Smooth muscle cell (in vitro differentiated cells): ENCODE data around the gene ZNF280A. TPM values are rescaled to one million over a fixed set of nuclear protein-coding genes. Genes with fewer than 3 reads are reported as not detected.

Experiments used
- DNase-seq: peaks from one replicate; lab custom pipeline; 2025; ENCODE audit not compliant: unreplicated experiment; lab: John Stamatoyannopoulos, UW
- H2AFZ ChIP-seq: fragments of 200-600 bp; sonication (generic); 2 replicates; pipeline ENCODE4 v1.6.0; 2016; ENCODE audit warnings: antibody characterized with exemption, low read depth, mild to moderate bottlenecking
- H3F3A ChIP-seq: fragments of 200-600 bp; sonication (generic); 2 replicates; pipeline ENCODE4 v1.6.0; 2017; ENCODE audit warnings: antibody characterized with exemption, low read depth
- H3K27ac ChIP-seq: fragments of 200-600 bp; sonication (generic); 2 replicates; pipeline ENCODE4 v1.5.1; 2016; ENCODE audit warnings: low read depth, mild to moderate bottlenecking
- H3K27me3 ChIP-seq: fragments of 200-600 bp; sonication (generic); 2 replicates; pipeline ENCODE4 v1.6.1; 2016; ENCODE audit warnings: low read depth, mild to moderate bottlenecking
- H3K36me3 ChIP-seq: fragments of 200-600 bp; sonication (generic); 2 replicates; pipeline ENCODE4 v1.5.1; 2016; ENCODE audit warnings: low read depth
- H3K4me1 ChIP-seq: fragments of 200-600 bp; sonication (generic); 2 replicates; pipeline ENCODE4 v1.5.1; 2016; ENCODE audit warnings: low read depth
- H3K4me2 ChIP-seq: fragments of 200-600 bp; sonication (generic); 2 replicates; pipeline ENCODE4 v1.6.0; 2016; ENCODE audit warnings: mild to moderate bottlenecking
- H3K4me3 ChIP-seq: fragments of 200-600 bp; sonication (generic); 2 replicates; pipeline ENCODE4 v1.5.1; 2016; ENCODE audit warnings: mild to moderate bottlenecking
- H3K79me2 ChIP-seq: fragments of 200-600 bp; sonication (generic); 2 replicates; pipeline ENCODE4 v1.6.0; 2016; ENCODE audit warnings: low read depth, mild to moderate bottlenecking
- H3K9ac ChIP-seq: fragments of 200-600 bp; sonication (generic); 2 replicates; pipeline ENCODE4 v1.6.0; 2016; ENCODE audit warnings: low read depth
- H3K9me3 ChIP-seq: fragments of 200-600 bp; sonication (generic); replicated peaks from 2 replicates; pipeline ENCODE4 v1.5.1; 2016; ENCODE audit warnings: low read depth
- H4K20me1 ChIP-seq: fragments of 200-600 bp; sonication (generic); 2 replicates; pipeline ENCODE4 v1.6.0; 2016; ENCODE audit warnings: low read depth
- CTCF ChIP-seq: fragments of 200-600 bp; sonication (generic); IDR thresholded peaks from 2 replicates; pipeline ENCODE4 v1.5.1; 2017; ENCODE audit warnings: borderline replicate concordance, mild to moderate bottlenecking, antibody characterized with exemption; ENCODE audit not compliant: insufficient read depth, poor library complexity, severe bottlenecking
- WGBS: methylation state at CpG from one replicate; pipeline ENCODE4 v1.1.7; 2016; ENCODE audit warnings: low lambda C conversion rate; 5-methylcytosine and 5-hydroxymethylcytosine counted together
- polyA plus RNA-seq: library from polyadenylated mRNA; unstranded; fragments of >200 nt; fragmentation: Nextera tagmentation; extraction: Ambion mirVana; gene quantifications from 2 replicates; pipeline ENCODE4 v1.2.1, GENCODE V29; 2016
- total RNA-seq: library from RNA; depleted of rRNA; stranded (reverse); fragments of >200 nt; gene quantifications from 2 replicates; pipeline ENCODE4 v1.2.3, GENCODE V29; 2014

ZNF280A gene
- total and polyA plus RNA-seq, 2 experiments from 2014 or later = 0.21 TPM; not detected in 1

GRCh38 chr22:22536916-22537315, 16.8 kb upstream of the ZNF280A start:
- H3F3A ChIP-seq = no peaks in the 10 kb centered on the region
- no peaks in the 10 kb centered on the region for H3K36me3 ChIP-seq
- no peak for TF ChIP-seq CTCF
- 42% methylated on average over 1 of the region's 1 CpG for WGBS
- H4K20me1 ChIP-seq = no peaks in the 10 kb centered on the region
- no peak overlapping the region for H3K4me3 ChIP-seq
- no peak overlapping the region for H3K27ac ChIP-seq
- H3K9ac ChIP-seq = no peak overlapping the region
- H3K79me2 ChIP-seq = no peaks in the 10 kb centered on the region
- no peaks in the 10 kb centered on the region for H3K27me3 ChIP-seq
- H3K9me3 ChIP-seq = no peaks in the 10 kb centered on the region
- H2AFZ ChIP-seq = no peak overlapping the region
- no peak for DNase-seq
- no peak overlapping the region for H3K4me2 ChIP-seq
- no peaks in the 10 kb centered on the region for H3K4me1 ChIP-seq

- no peak for TF ChIP-seq CTCF
- H3K27ac ChIP-seq = no peak overlapping the region
- no peaks in the 10 kb centered on the region for H3K9me3 ChIP-seq
Observed at GRCh38 chr22:22536515-22536914, 16.4 kb upstream of the ZNF280A start.

GRCh38 chr22:22535662-22536061, 15.6 kb upstream of the ZNF280A start:
- TF ChIP-seq CTCF = no peak
- Histone ChIP-seq H3K9me3 (no peaks in the 10 kb centered on the region), H3K27ac (no peak overlapping the region), H3K36me3 (no peaks in the 10 kb centered on the region), H3F3A (no peaks in the 10 kb centered on the region), H3K79me2 (no peaks in the 10 kb centered on the region), H3K4me2 (no peak overlapping the region), H2AFZ (no peak overlapping the region), H4K20me1 (no peaks in the 10 kb centered on the region), H3K9ac (no peak overlapping the region), H3K27me3 (no peaks in the 10 kb centered on the region), H3K4me1 (no peaks in the 10 kb centered on the region), H3K4me3 (no peak overlapping the region)
- DNase-seq = no peak
- WGBS = 79% methylated on average over 3 of the region's 3 CpGs

More at GRCh38 chr22:22536515-22536914, 16.4 kb upstream of the ZNF280A start:
- no peaks in the 10 kb centered on the region for H3K79me2 ChIP-seq
- H3K4me3 ChIP-seq = no peak overlapping the region
- no peaks in the 10 kb centered on the region for H4K20me1 ChIP-seq
- DNase-seq = no peak
- H2AFZ ChIP-seq = no peak overlapping the region
- H3F3A ChIP-seq = no peaks in the 10 kb centered on the region
- no peaks in the 10 kb centered on the region for H3K36me3 ChIP-seq
- no peaks in the 10 kb centered on the region for H3K27me3 ChIP-seq
- H3K4me2 ChIP-seq = no peak overlapping the region
- no peaks in the 10 kb centered on the region for H3K4me1 ChIP-seq
- no peak overlapping the region for H3K9ac ChIP-seq
- 77% methylated on average over 6 of the region's 6 CpGs for WGBS

- H3K79me2 ChIP-seq = no peaks in the 10 kb centered on the region
- no peaks in the 10 kb centered on the region for H3K27me3 ChIP-seq
- no peak overlapping the region for H3K9ac ChIP-seq
- no peaks in the 10 kb centered on the region for H3K9me3 ChIP-seq
- no peak overlapping the region for H3K27ac ChIP-seq
- no peaks in the 10 kb centered on the region for H3F3A ChIP-seq
- H4K20me1 ChIP-seq = no peaks in the 10 kb centered on the region
- H2AFZ ChIP-seq = no peak overlapping the region
- H3K4me2 ChIP-seq = no peak overlapping the region
- no peak overlapping the region for H3K4me3 ChIP-seq
- no peaks in the 10 kb centered on the region for H3K36me3 ChIP-seq
- no peaks in the 10 kb centered on the region for H3K4me1 ChIP-seq
- no peak for TF ChIP-seq CTCF
- 81% methylated on average over 9 of the region's 9 CpGs for WGBS
- no peak for DNase-seq
Observed at GRCh38 chr22:22534604-22535415, 14.7 kb upstream of the ZNF280A start.
